ENCODE results near the gene GIGYF2. TPM values are rescaled to one million over a fixed set of nuclear protein-coding genes. Genes with fewer than 3 reads are reported as not detected.

GIGYF2 gene
- total RNA-seq (10 to 100 TPM; 48.0 to 78.1 (median 61.3) TPM), polyA plus RNA-seq (10 to 100 TPM; 25.3 to 29.8 TPM)
- long read RNA-seq, donor 1, full-length matches to known transcripts: 2 of 56 reads
- long read RNA-seq, donor 1, partial matches to known transcripts: 31 of 56 reads
- long read RNA-seq, donor 1, other reads (novel, unspliced or antisense): 23 of 56 reads
- long read RNA-seq, donor 2, partial matches to known transcripts: 160 of 299 reads
- long read RNA-seq, donor 2, other reads (novel, unspliced or antisense): 136 of 299 reads
- long read RNA-seq, donor 3, full-length matches to known transcripts: 4 of 38 reads
- long read RNA-seq, donor 3, partial matches to known transcripts: 16 of 38 reads
- long read RNA-seq, donor 3, other reads (novel, unspliced or antisense): 18 of 38 reads

GRCh38 chr2:232697059-232697806 is at the start of gene GIGYF2:
Gene GIGYF2 (plus strand): TSS chr2:232697331. CDS start chr2:232735198, 37,867 bp downstream.
- peak; percentile 99 for ATAC-seq
- Histone ChIP-seq H3K27ac (peak within 1 kb of the TSS; percentile 73 to 98 (median 92)), H3K4me3 (peak within 1 kb of the TSS; percentile 55 to 99 (median 94)), H3K36me3 (no peaks in the 10 kb centered on the region), H3K9me3 (no peaks in the 10 kb centered on the region), H3K27me3 (no peaks in the 10 kb centered on the region), H3K4me1 (peaks cover 2 to 47% (median 33%) of the 10 kb centered on the region in 12 donors)
- DNase-seq: peak; percentile 98
- peak in 1 of 2 donors; percentile 56 for TF ChIP-seq POLR2A (IDR thresholded peaks at IDR 0.05)
- no peak for TF ChIP-seq CTCF (IDR thresholded peaks at IDR 0.05)
- intact Hi-C loops (cut with DNase I): loop anchor here in 1 of 10 donors (5.0 kb wide), 1 partner anchor 555 kb away; the partner anchor contains the start of gene ATG16L1
- WGBS, 4 donors: 0 to 1% (median 1%) methylated on average over 32 to 71 of the region's 71 CpGs

- peaks cover 0 to 14% (median 6%) of the 10 kb centered on the region in 12 donors for H3K4me1 ChIP-seq
- intact Hi-C loops (cut with DNase I): no loop called here
- no peaks in the 10 kb centered on the region for H3K27me3 ChIP-seq
- no peak overlapping the region for H3K27ac ChIP-seq
- TF ChIP-seq POLR2A (IDR thresholded peaks at IDR 0.05) (no peak), CTCF (IDR thresholded peaks at IDR 0.05) (no peak)
- 86 to 95% (median 92%) methylated on average over 3 to 11 of the region's 11 CpGs for WGBS, 4 donors
- H3K9me3 ChIP-seq: no peaks in the 10 kb centered on the region
- DNase-seq (no peak), ATAC-seq (no peak)
- no peaks in the 10 kb centered on the region for H3K36me3 ChIP-seq
- no peak overlapping the region for H3K4me3 ChIP-seq
These were observed 48.1 kb upstream of the GIGYF2 start for GRCh38 chr2:232649033-232649432.

GRCh38 chr2:232652505-232652851 is 44.7 kb upstream of the GIGYF2 start:
- H3K4me3 ChIP-seq: no peak overlapping the region
- peak overlapping the region in 1 of 12 donors; percentile 1 for H3K27ac ChIP-seq
- ATAC-seq (peak in 2 of 4 donors; percentile 20 to 30), DNase-seq (no peak)
- WGBS, 4 donors: 58 to 77% (median 65%) methylated on average over 4 of the region's 4 CpGs
- no peaks in the 10 kb centered on the region for H3K9me3 ChIP-seq
- no peaks in the 10 kb centered on the region for H3K27me3 ChIP-seq
- H3K4me1 ChIP-seq: peaks cover 0 to 11% (median 1%) of the 10 kb centered on the region in 12 donors
- intact Hi-C loops (cut with DNase I): no loop called here
- TF ChIP-seq CTCF (IDR thresholded peaks at IDR 0.05): no peak
- no peak for TF ChIP-seq POLR2A (IDR thresholded peaks at IDR 0.05)
- H3K36me3 ChIP-seq: no peaks in the 10 kb centered on the region

- WGBS, 4 donors: 86 to 93% (median 89%) methylated on average over 7 of the region's 7 CpGs
- H3K9me3 ChIP-seq: no peaks in the 10 kb centered on the region
These were observed 43.7 kb upstream of the GIGYF2 start for GRCh38 chr2:232653441-232653840.

More at GRCh38 chr2:232653441-232653840, 43.7 kb upstream of the GIGYF2 start:
- Histone ChIP-seq H3K4me1 (peaks cover 0 to 13% (median 0%) of the 10 kb centered on the region in 12 donors), H3K27me3 (no peaks in the 10 kb centered on the region), H3K36me3 (no peaks in the 10 kb centered on the region), H3K4me3 (no peak overlapping the region), H3K27ac (no peak overlapping the region)
- TF ChIP-seq CTCF (IDR thresholded peaks at IDR 0.05) (no peak), POLR2A (IDR thresholded peaks at IDR 0.05) (no peak)
- DNase-seq (no peak), ATAC-seq (peak in 1 of 4 donors; percentile 40)
- intact Hi-C loops (cut with DNase I): no loop called here

Measured in heart left ventricle (tissue), 16 donors.